OCI-LY3 (cell line): ENCODE results near the gene SERPINB3.

Experiments used
- EZH2phosphoT487 ChIP-seq: fragments of 200-600 bp; shearing (Covaris generic); IDR thresholded peaks from 2 replicates; pipeline ENCODE4 v1.6.1; 2018; ENCODE audit warnings: antibody characterized with exemption, mixed run types, low read depth
- TF ChIP-seq, protein P1 (sequence below): fragments of 200-600, 300-600 bp; sonication (generic); IDR thresholded peaks from 2 replicates; pipeline ENCODE4 v1.5.1; 2014; ENCODE audit warnings: antibody characterized with exemption, low read length, low read depth

- TF ChIP-seq, protein P1, sequence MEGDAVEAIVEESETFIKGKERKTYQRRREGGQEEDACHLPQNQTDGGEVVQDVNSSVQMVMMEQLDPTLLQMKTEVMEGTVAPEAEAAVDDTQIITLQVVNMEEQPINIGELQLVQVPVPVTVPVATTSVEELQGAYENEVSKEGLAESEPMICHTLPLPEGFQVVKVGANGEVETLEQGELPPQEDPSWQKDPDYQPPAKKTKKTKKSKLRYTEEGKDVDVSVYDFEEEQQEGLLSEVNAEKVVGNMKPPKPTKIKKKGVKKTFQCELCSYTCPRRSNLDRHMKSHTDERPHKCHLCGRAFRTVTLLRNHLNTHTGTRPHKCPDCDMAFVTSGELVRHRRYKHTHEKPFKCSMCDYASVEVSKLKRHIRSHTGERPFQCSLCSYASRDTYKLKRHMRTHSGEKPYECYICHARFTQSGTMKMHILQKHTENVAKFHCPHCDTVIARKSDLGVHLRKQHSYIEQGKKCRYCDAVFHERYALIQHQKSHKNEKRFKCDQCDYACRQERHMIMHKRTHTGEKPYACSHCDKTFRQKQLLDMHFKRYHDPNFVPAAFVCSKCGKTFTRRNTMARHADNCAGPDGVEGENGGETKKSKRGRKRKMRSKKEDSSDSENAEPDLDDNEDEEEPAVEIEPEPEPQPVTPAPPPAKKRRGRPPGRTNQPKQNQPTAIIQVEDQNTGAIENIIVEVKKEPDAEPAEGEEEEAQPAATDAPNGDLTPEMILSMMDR: no peak
- no peak for TF ChIP-seq EZH2phosphoT487
Measured at GRCh38 chr18:63619661-63620060, 42.0 kb downstream of the SERPINB3 start.
